ENCODE measurements around the gene ALOX5. TPM values are rescaled to one million over a fixed set of nuclear protein-coding genes. Genes with fewer than 3 reads are reported as not detected.

Gene ALOX5
- total and polyA plus RNA-seq, 8 donors, result 3.2 to 39.6 (median 9.2) TPM

DNA sequence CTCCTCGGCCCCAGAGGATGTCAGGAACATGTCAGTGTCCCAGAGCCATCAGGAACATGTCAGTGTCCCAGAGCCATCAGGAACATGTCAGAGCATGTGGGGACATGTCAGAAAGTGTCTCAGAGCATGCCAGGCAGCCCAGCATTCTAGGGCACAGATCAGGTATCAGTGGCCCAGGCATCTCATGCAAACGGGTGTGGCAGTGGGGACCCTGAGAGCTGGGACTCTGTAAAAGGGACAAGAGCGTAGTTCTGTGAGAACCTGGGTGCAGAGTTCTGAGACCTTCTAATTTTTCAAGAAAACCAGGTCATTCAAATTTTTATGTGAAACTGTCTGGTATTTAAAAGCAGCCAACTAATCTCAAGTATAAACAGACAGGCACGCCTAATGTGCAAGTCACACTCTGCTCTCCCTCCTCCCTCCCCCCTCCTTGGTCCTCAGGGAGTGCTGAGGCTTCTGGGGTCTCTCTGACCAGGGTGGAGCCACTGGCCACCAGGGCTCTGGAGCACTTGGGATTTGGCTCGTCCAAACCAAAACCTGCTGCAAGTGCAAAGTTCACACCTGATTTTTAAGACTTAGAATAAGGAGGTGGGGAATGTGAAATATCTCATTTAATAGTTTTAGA, 64.6 kb downstream of the ALOX5 start:
- no peaks in the 10 kb centered on the region for H3K9me3 ChIP-seq
- no peak overlapping the region for H3K27ac ChIP-seq
- no peak for TF ChIP-seq EP300 (IDR thresholded peaks at IDR 0.05)
- TF ChIP-seq POLR2AphosphoS5 (IDR thresholded peaks at IDR 0.05), result no peak
- no peak for DNase-seq
- no peak overlapping the region for H3K4me3 ChIP-seq
- H3K4me1 ChIP-seq, result peaks cover 0 to 9% (median 0%) of the 10 kb centered on the region in 4 donors
- 53 to 61% (median 59%) methylated on average over 5 of the region's 5 CpGs for WGBS, 5 donors
- H3K27me3 ChIP-seq, result peaks cover 0 to 21% (median 0%) of the 10 kb centered on the region in 3 donors
- H3K36me3 ChIP-seq, result peaks cover 0 to 8% (median 0%) of the 10 kb centered on the region in 4 donors
- intact Hi-C loops (cut with DNase I; ENCODE audit: low total_unique reads), result no loop called here

DNA sequence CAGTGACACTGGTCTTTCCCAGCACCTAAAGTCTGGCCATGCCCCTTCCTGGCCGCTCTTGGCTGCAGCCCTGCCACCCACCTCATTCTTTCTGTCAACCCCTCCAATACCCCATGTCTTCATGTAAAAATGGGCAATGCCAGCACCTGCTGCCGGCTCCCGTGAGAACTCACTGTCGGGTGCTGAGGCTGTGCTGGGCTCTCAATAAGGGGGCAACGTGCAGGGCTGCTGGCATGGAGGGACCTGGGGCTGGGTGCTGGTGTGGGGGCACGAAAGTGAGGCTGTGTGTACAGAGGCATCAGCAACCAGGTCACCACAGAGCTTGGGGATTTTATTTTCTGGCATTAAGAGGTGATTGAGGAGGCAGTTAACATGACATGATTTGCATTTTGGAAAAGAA, 65.3 kb downstream of the ALOX5 start:
- Histone ChIP-seq H3K9me3 (no peaks in the 10 kb centered on the region), H3K27ac (no peak overlapping the region), H3K36me3 (peaks cover 0 to 15% (median 0%) of the 10 kb centered on the region in 4 donors), H3K27me3 (peaks cover 0 to 21% (median 0%) of the 10 kb centered on the region in 3 donors), H3K4me1 (peaks cover 0 to 9% (median 0%) of the 10 kb centered on the region in 4 donors), H3K4me3 (no peak overlapping the region)
- intact Hi-C loops (cut with DNase I; ENCODE audit: low total_unique reads), result no loop called here
- TF ChIP-seq POLR2AphosphoS5 (IDR thresholded peaks at IDR 0.05) (no peak), EP300 (IDR thresholded peaks at IDR 0.05) (no peak), POLR2A (IDR thresholded peaks at IDR 0.05) (no peak)
- TF ChIP-seq, protein P1, sequence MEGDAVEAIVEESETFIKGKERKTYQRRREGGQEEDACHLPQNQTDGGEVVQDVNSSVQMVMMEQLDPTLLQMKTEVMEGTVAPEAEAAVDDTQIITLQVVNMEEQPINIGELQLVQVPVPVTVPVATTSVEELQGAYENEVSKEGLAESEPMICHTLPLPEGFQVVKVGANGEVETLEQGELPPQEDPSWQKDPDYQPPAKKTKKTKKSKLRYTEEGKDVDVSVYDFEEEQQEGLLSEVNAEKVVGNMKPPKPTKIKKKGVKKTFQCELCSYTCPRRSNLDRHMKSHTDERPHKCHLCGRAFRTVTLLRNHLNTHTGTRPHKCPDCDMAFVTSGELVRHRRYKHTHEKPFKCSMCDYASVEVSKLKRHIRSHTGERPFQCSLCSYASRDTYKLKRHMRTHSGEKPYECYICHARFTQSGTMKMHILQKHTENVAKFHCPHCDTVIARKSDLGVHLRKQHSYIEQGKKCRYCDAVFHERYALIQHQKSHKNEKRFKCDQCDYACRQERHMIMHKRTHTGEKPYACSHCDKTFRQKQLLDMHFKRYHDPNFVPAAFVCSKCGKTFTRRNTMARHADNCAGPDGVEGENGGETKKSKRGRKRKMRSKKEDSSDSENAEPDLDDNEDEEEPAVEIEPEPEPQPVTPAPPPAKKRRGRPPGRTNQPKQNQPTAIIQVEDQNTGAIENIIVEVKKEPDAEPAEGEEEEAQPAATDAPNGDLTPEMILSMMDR (IDR thresholded peaks at IDR 0.05), result no peak
- 78 to 89% (median 83%) methylated on average over 6 of the region's 6 CpGs for WGBS, 5 donors
- no peak for DNase-seq

GRCh38 chr10:45439873-45440272, 65.9 kb downstream of the ALOX5 start:
- H3K9me3 ChIP-seq, result no peaks in the 10 kb centered on the region
- peaks cover 0 to 17% (median 0%) of the 10 kb centered on the region in 4 donors for H3K36me3 ChIP-seq
- intact Hi-C loops (cut with DNase I; ENCODE audit: low total_unique reads), result no loop called here
- DNase-seq, result no peak
- 71 to 79% (median 76%) methylated on average over 6 to 7 of the region's 7 CpGs for WGBS, 5 donors
- TF ChIP-seq EP300 (IDR thresholded peaks at IDR 0.05) (no peak), POLR2AphosphoS5 (IDR thresholded peaks at IDR 0.05) (no peak), POLR2A (IDR thresholded peaks at IDR 0.05) (no peak)
- TF ChIP-seq, protein P1 (IDR thresholded peaks at IDR 0.05), result no peak
- H3K27ac ChIP-seq, result no peak overlapping the region
- peaks cover 0 to 21% (median 0%) of the 10 kb centered on the region in 3 donors for H3K27me3 ChIP-seq
- peaks cover 0 to 9% (median 0%) of the 10 kb centered on the region in 4 donors for H3K4me1 ChIP-seq
- no peak overlapping the region for H3K4me3 ChIP-seq

- Histone ChIP-seq H3K4me3 (no peak overlapping the region), H3K27ac (no peak overlapping the region), H3K27me3 (peaks cover 0 to 21% (median 0%) of the 10 kb centered on the region in 3 donors), H3K4me1 (peaks cover 0 to 9% (median 0%) of the 10 kb centered on the region in 4 donors), H3K36me3 (peaks cover 0 to 17% (median 0%) of the 10 kb centered on the region in 4 donors), H3K9me3 (no peaks in the 10 kb centered on the region)
- TF ChIP-seq POLR2A (IDR thresholded peaks at IDR 0.05) (no peak), EP300 (IDR thresholded peaks at IDR 0.05) (no peak)
- TF ChIP-seq, protein P1 (IDR thresholded peaks at IDR 0.05), result no peak
- intact Hi-C loops (cut with DNase I; ENCODE audit: low total_unique reads), result no loop called here
- 82 to 85% (median 84%) methylated on average over 13 of the region's 13 CpGs for WGBS, 5 donors
- DNase-seq, result no peak
Observed at GRCh38 chr10:45440511-45441062, 66.6 kb downstream of the ALOX5 start.
